ENCODE results near the gene BRPF1.

The BRPF1 gene

DNA sequence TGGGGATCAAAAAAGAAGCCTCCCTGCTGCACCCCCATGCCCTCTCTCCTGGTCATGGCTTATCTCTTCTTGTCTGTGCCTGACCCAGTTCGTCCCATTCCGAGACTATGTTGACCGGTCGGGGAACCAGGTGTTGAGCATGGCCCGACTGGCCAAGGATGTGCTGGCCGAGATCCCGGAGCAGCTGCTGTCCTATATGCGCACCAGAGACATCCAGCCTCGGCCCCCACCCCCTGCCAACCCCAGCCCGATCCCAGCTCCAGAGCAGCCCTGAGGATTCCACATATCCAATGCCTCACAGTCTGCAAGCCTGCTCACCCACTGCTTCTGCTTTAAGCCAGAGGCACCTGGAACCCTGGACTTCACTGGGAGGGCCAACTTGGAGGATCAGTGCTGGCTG, 2.1 kb upstream of the BRPF1 start:
- DNase-seq (ENCODE audit: extremely low spot score), result no peak
- CTCF ChIA-PET, result interaction anchor here (1.2 to 2.4 kb wide), 2 partner anchors 37 to 226 kb away, joined by 3 to 10 read pairs; no protein-coding TSS in a partner anchor
- POLR2A ChIA-PET, result no interaction called here
- TF ChIP-seq, protein P1, sequence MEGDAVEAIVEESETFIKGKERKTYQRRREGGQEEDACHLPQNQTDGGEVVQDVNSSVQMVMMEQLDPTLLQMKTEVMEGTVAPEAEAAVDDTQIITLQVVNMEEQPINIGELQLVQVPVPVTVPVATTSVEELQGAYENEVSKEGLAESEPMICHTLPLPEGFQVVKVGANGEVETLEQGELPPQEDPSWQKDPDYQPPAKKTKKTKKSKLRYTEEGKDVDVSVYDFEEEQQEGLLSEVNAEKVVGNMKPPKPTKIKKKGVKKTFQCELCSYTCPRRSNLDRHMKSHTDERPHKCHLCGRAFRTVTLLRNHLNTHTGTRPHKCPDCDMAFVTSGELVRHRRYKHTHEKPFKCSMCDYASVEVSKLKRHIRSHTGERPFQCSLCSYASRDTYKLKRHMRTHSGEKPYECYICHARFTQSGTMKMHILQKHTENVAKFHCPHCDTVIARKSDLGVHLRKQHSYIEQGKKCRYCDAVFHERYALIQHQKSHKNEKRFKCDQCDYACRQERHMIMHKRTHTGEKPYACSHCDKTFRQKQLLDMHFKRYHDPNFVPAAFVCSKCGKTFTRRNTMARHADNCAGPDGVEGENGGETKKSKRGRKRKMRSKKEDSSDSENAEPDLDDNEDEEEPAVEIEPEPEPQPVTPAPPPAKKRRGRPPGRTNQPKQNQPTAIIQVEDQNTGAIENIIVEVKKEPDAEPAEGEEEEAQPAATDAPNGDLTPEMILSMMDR (IDR thresholded peaks at IDR 0.05; ENCODE audit: control extremely low read depth, extremely low read depth, low read depth, missing control alignments), result no peak

DNA sequence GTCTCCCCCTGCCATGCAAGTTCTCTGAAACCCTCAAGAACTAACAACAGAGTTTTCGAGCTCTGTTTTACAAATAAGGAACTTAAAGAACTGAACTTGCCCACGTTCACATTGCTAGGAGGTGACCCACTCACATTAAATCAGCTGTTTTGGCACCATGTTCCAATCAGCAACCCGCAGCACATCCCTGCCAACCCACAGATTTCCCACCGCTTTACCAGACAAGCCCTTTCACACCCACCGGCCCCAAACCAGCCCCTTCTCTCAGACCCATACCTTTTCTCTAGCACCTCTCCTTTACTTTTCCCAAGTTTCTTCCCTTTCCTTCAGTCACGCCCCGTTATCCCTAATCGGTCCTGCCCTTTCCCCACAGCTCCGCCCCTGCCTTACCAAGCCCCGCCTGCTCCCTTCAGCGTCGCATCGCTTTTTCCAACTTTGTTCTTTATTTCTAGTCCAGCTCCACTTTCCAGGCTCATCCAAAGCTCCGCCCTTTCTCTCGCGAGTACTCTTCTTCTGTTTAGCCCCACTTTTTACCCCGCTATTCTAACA, 804 bp upstream of the BRPF1 start:
- POLR2A ChIA-PET, result interaction anchor here (0.7 to 1.1 kb wide), 2 partner anchors 78 to 334 kb away, joined by 3 to 4 read pairs; no protein-coding TSS in a partner anchor
- TF ChIP-seq, protein P1 (IDR thresholded peaks at IDR 0.05; ENCODE audit: control extremely low read depth, extremely low read depth, low read depth, missing control alignments), result no peak
- CTCF ChIA-PET, result interaction anchor here (0.6 to 2.4 kb wide), 5 partner anchors 9 to 227 kb away, joined by 3 to 10 read pairs (median 4); partner anchors contain the start of gene CAMK1
- DNase-seq (ENCODE audit: extremely low spot score), result no peak

DNA sequence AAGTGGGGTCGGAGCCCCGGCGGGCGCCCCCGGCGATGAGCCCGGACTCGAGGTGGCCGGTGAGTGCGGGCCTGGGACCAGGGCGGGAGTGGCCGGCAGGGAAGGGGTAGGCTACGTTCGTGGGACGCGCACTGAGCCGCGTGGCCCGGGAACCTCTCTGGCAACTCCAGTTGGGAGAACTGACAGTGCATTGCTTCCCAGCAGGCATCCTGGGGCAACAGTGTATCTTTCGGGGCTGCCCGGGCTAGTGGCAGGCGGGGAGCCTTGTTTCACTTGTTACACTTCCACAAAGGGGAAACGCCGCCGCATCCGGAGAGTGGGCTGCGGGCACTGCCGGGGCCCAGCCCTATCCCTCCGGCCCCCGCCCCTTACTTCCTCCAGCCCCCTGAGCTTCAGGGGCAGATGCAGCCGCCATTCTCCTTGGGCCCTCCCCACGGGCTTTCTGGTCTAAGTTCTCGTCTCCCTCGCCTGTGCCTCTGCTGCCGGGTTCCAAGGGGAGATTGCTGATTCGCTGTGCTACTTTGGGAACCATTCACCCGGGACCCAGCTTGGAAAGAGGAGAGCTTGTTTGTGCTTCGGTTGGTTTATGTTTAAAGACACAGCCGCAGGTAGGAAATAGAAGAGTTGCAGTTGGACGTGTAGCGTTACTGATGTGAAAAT, 675 bp downstream of the BRPF1 start:
- ChIA-PET POLR2A (interaction anchor here (0.8 to 3.0 kb wide), 3 partner anchors 15 to 79 kb away, joined by 3 to 11 read pairs (median 4); partner anchors contain the start of gene OGG1), CTCF (interaction anchor here (0.7 to 3.7 kb wide), 8 partner anchors 10 to 531 kb away, joined by 3 to 26 read pairs (median 4); partner anchors contain the start of gene OGG1)
- TF ChIP-seq, protein P1 (IDR thresholded peaks at IDR 0.05; ENCODE audit: control extremely low read depth, extremely low read depth, low read depth, missing control alignments), result no peak
- peak; percentile 32 for DNase-seq (ENCODE audit: extremely low spot score)

DNA sequence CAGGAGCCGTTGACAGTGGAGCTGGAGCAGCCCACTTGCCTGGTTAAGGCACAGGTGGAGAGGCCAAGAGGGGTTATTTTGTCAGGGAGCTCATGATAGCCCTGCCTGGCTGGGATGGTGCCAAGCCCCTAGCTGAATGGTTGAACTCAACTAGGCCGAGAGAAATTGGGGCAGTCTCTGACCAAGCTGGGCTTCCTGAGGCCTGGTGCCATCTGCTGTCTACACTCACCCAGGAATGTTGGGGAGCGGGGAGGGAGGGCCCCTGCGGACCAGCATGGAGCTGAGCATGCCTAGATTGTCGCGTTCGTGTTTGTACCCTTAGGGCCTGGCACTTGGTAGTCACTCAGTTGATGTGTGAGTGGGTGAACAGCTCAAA, 1.2 kb downstream of the BRPF1 start:
- no peak for DNase-seq (ENCODE audit: extremely low spot score)
- TF ChIP-seq, protein P1 (IDR thresholded peaks at IDR 0.05; ENCODE audit: control extremely low read depth, extremely low read depth, low read depth, missing control alignments), result no peak
- POLR2A ChIA-PET, result interaction anchor here (0.8 to 3.0 kb wide), 3 partner anchors 15 to 79 kb away, joined by 3 to 11 read pairs (median 4); partner anchors contain the start of gene OGG1
- CTCF ChIA-PET, result interaction anchor here (0.7 to 3.7 kb wide), 7 partner anchors 10 to 531 kb away, joined by 3 to 26 read pairs (median 4); partner anchors contain the start of gene OGG1

DNA sequence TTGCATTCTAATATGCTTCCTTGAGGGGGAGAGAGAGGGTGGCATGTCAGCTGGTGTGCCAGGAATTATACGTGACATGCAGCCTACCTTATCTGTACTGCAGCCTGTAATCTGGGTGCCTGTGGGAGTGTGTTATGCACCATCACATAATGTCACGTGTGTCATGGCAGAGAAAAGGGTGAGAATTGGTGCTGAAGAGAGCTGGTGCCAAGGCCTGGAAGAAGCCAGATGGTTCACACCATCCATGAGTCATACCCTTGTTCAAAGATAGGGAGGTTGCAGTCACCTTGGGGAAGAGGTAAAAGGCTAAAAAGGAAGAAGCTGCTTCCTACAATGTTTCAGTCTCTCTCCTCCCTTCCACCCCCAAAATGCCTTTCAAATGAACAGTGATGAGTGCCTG, 5.3 kb downstream of the BRPF1 start:
- DNase-seq (ENCODE audit: extremely low spot score), result no peak
- TF ChIP-seq, protein P1 (IDR thresholded peaks at IDR 0.05; ENCODE audit: control extremely low read depth, extremely low read depth, low read depth, missing control alignments), result no peak
- ChIA-PET CTCF (interaction anchor here (1.0 to 2.9 kb wide), 4 partner anchors 9 to 22 kb away, joined by 3 to 11 read pairs (median 4); no protein-coding TSS in a partner anchor), POLR2A (interaction anchor here (1.0 kb wide), 1 partner anchor 11 kb away, joined by 3 read pairs; no protein-coding TSS in a partner anchor)

DNA sequence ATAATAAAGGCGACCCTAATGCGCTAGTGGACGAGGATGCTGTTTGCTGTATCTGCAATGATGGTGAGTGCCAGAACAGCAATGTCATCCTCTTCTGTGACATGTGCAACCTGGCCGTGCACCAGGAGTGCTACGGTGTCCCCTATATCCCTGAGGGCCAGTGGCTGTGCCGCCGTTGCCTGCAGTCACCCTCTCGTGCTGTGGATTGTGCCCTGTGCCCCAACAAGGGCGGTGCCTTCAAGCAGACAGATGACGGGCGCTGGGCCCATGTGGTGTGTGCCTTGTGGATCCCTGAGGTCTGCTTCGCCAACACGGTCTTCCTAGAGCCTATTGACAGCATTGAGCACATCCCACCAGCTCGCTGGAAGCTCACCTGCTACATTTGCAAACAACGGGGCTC, 7.6 kb downstream of the BRPF1 start:
- ChIA-PET CTCF (interaction anchor here (2.9 kb wide), 1 partner anchor 12 kb away, joined by 11 read pairs; no protein-coding TSS in a partner anchor), POLR2A (no interaction called here)
- DNase-seq (ENCODE audit: extremely low spot score), result no peak
- TF ChIP-seq, protein P1 (IDR thresholded peaks at IDR 0.05; ENCODE audit: control extremely low read depth, extremely low read depth, low read depth, missing control alignments), result no peak

Data from GM10248 (cell line).